NCI-H2029 treated with DMSO at 0.1 percent for 48 hours (cell line): ENCODE results near the gene SAMD3.
"Not testable (repeated sequence)": the region's sequence is repeated elsewhere in the genome, so short reads cannot be mapped to it uniquely, and the experiment has no call there.

ENCODE experiments used
- DNase-seq: peaks from one replicate; lab custom pipeline; 2025; lab: John Stamatoyannopoulos, UW

SAMD3 gene

DNA sequence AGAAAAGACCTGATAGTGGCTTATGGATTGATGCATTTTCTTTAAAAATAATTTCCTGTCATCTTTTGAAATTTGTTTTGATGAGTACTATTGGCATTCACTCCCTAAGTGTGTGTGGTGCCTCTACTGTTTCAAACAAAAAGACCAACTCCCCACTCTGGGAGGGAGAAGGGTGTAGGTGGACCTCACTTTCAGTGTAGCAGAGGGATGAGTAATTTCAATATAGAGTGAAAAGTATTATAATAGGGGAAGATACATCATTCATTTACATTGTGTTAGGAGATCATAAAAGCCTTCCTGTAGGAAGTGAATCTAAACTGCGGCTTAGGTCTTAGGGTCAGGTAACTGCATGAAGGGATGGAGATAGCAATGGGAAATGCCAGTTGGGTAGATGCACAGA, 46.4 kb downstream of the SAMD3 start:
- DNase-seq: no peak

- not testable (repeated sequence) for DNase-seq
Observed at GRCh38 chr6:130173377-130174004, 49.3 kb downstream of the SAMD3 start.

- not testable (repeated sequence) for DNase-seq
Observed at GRCh38 chr6:130170160-130170559, 52.6 kb downstream of the SAMD3 start.

GRCh38 chr6:130167655-130168054, 55.1 kb downstream of the SAMD3 start:
- no peak for DNase-seq

GRCh38 chr6:130164251-130164650, 58.5 kb downstream of the SAMD3 start:
- DNase-seq: no peak

DNA sequence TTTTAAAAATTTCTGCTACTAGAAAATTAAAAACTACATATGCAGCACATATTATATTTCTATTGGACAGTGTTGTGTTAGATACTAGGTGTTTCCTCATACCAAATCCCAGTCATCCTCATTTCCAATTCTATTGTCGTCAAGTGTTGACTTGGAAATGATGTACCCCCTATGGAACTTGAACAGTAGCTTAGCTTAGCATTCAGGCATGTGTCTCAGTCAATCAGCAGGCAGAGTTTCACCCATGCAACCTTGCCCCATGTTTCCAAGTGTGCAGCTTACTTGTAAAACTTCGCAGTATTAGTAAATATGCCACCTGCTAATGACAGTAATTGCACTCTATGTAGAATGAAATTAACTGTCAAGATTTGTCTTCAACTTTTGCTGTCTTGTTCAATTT, 59.5 kb downstream of the SAMD3 start:
- DNase-seq: no peak

GRCh38 chr6:130162421-130162820, 60.3 kb downstream of the SAMD3 start:
- DNase-seq: no peak

GRCh38 chr6:130161683-130162404, 60.9 kb downstream of the SAMD3 start:
- DNase-seq: no peak

- no peak for DNase-seq
Observed at GRCh38 chr6:130159956-130160355, 62.8 kb downstream of the SAMD3 start.

DNA sequence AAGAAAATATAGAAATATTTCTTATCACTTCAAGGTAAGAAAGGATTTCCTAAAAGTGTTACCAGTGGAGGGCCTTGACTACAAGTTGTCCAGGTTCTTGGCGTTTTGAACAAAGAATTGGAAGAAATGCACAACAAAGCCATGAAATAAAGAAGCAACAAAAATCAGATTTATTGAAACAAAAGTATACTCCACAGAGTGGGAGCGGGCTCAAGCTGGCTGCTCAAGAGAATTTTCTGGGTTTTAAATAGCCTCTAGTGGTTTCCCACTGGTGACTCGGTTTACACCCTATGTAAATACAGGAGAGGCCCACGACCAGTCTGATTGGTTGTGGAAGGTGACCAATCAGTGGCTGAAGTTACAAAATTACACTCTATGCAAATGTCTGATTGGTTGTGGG, 64.2 kb downstream of the SAMD3 start:
- DNase-seq: no peak

DNA sequence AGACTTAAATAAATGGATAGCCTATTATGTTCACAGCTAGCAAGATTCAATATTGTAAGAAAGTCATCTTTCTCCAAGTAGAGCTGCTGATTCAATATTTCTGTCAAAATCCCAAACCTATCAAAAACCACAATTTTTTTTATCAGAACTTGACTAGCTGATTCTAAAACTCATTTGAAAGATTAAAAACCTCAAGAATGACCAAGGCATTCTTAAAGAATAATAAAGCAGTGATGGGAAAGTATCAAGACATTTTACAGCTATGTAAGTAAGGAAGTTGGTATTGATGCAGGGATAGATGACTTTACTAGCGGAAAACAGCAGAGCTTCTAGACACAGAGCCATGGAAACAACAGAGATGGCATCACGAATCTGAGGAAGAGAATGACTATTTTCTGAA, 64.7 kb downstream of the SAMD3 start:
- no peak for DNase-seq

DNA sequence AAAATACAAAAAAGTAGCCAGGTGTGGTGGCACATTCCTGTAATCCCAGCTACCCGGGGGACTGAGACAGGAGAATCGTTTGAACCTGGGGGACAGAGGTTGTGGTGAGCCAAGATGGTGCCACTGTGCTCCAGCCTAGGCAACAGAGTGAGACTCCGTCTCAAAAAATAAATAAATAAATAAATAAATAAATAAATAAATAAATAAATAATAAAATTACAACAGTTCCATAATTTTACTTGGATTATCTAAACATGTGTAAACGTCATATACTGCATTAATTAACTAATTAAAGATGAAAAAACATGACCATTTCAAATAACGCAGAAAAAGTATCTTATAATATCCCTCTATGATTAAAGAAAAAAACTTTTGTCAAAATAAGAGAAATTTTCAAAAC, 65.8 kb downstream of the SAMD3 start:
- DNase-seq: no peak

DNA sequence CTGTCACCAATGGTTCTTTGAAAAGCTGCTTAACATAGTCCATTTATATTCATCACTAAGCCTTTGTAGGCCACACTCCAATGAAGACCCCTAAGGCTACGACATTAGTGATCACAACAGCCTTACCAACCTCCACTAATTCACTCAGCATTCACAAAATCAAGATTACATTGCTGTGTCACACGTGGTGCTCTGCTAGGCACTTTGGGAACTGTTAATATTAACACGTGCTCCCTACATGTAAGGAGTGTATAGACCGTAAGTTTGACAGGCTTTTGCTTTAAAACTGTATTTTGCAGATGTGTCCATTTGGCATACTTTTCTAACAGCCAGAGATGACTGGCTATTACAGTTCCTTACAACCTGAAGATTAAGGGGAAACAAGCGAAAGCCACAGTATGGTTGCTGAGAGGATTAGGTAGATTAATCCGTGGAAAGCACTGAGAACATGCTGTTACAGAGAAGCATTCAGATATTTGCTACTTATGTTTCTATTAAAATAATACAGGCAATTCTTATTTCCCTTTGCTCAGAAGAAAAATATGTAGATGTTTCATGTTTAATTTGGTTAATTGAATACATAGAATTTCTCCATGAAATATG, 69.7 kb downstream of the SAMD3 start:
- DNase-seq: no peak

GRCh38 chr6:130150906-130151305, 71.8 kb downstream of the SAMD3 start:
- DNase-seq: no peak

DNA sequence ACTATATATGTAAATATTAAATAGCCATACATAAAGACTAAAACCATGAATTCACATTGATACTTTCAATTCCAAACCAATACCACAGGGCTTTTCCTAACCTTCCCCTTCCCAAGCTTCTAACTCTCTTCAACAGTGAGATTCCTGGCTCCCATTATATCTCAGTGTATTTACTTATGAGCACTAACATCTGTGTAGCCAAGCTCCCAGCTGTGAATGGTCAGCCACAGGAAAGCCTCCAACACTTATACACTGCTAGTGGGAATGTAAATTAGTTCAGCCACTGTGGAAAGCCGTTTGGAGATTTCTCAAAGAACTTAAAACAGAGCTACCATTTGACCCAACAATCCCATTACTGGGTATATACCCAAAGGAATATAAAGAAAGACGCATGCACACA, 73.7 kb downstream of the SAMD3 start:
- DNase-seq: not testable (repeated sequence)

DNA sequence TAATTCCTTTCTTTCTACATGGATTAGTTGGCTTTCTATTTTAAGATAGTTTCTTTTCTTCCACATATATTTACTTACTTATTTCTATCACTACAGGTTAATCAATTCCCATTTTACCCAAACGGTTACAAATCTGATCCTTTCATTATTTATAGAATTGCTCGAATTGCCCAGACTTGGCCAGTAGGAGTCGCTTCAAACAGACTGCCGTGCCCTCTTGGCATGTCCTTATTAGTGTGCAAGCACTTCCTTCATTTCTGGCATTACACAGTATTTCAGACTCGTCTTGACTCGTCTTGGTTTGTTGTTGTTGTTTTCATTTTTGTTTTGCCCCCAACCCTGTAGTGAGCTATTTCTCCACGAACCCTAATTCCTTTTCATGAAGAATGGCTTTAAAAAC, 74.6 kb downstream of the SAMD3 start:
- DNase-seq: no peak

GRCh38 chr6:130147111-130147510, 75.6 kb downstream of the SAMD3 start:
- no peak for DNase-seq

DNA sequence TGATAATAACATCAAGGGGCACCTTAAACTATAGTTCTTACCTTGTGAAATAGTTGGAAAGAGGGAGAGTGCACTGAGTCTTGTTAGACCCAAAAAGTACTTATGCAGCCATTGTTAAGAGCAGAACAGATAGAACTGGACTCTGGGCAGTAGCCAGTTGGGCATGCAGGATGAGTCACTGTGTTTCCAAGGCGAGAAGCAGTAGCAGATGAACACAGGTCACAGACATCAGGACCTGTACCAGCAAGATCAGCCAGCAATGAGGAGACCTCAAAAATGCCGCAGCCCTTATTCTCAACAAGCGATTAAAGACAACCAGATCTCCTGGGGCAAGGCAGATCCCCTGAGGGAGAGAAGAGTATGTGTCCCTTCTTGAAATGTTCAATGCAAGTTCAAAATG, 79.0 kb downstream of the SAMD3 start:
- no peak for DNase-seq

DNA sequence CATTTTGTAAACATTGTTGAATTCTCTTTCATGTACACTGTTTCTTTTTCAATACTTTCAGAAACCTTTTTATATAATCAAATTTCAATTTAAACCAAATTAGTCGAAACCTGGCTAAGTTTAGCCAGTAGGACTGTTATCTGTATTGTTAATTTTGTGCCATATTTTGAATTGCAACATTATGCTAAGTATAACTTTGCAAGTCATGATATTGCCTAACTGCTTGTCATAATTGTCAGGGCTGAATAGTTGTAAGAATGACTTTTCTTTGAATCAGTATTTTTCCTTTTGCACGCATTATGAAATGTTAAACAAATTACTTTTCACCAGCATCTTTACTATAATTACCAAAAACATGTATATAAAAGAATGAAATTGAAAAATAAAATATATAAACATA, 82.7 kb downstream of the SAMD3 start:
- DNase-seq: no peak

GRCh38 chr6:130138909-130139242, 83.9 kb downstream of the SAMD3 start:
- no peak for DNase-seq

DNA sequence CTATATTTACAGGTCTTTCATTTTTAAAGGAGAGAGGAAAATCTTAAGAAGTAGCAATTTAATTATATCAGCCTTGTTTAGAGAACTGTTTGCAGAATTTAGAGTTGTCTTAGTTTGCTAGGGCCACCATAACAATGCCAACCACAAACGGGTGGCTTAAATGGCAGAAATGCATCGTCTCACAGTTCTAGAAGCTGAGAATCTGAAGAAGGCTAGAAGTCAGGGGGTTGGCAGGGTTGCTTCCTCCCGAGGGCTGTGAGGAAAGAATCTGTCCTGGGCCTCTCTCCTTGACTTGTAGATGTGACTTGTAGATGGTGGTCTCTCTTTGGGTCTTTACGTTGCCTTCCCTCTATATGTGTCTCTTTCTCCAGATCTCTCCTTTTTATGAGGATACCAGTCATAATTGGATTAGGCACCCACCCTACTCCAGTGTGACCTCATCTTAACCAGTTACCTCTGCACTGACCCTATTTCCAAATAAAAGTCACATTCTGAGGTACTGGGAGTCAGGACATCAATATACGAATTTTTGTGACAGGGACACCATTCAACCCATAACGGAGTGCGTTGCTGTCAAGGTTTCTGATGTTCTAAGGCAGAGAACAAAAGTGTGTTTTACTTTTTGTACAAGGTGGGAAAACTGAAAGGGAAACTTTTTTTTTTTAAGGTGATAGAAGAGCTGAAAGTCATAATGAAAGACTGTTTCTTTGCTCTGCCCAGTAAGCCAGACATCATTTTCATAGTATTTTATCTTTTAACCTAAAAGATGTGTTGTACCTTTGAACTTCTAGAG, 84.4 kb downstream of the SAMD3 start:
- no peak for DNase-seq

DNA sequence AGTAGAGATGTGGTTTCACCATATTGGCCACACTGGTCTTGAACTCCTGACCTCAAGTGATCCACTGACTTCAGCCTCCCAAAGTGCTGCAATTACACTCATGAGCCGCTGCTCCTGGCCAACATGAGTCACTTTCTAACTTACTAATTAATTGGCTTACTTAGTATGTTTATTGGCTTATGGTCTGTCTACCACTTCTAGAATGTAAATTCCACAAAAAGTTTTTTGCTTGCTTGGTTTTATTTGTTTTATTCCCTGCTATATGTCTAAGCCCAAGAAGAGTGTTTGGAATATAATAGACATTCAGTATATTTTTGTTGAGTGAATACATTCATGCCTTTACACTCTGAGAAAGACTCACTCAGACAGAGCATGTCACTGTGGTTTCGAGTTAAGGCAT, 86.0 kb downstream of the SAMD3 start:
- no peak for DNase-seq

DNA sequence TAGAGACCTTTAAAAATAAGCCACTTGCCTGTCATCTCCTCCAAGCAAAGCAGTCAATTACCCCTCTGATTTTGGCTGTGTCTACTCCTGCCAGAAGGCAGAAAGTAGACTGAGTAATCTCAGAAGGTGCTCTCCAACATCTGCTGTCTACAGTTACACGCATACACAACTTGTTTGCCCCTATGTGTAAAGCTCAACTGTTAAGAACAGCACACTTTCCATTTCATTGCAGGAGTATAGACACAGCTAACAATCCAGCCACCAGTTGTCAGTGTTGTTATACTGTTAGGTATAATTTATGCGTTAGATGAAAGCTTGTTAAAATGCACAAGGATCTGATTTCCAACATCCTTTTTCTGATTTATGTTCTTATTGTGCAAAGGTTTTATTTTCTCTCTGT, 88.2 kb downstream of the SAMD3 start:
- DNase-seq: no peak
